HepG2 (cell line): Measurements from ENCODE around the gene KRTCAP2. TPM values are rescaled to one million over a fixed set of nuclear protein-coding genes. Genes with fewer than 3 reads are reported as not detected.

ENCODE experiments used
- ATAC-seq: fragments of 200-7000 bp; cut with Tn5 transposase; 3 replicates; pipeline ENCODE4 v1.9.1; 2020; ENCODE audit warnings: mild to moderate bottlenecking, moderate library complexity
- BruUV-seq: library from RNA; stranded (reverse); fragments of 400-500 nt; replicated peaks from 2 replicates; lab custom pipeline; 2021; lab: Mats Ljungman, UMichigan
- CTCF ChIA-PET: fragments of 300-600 bp; formaldehyde crosslinking; extraction: SDS; loops from one replicate; lab custom pipeline; 2021; ENCODE audit warnings: low total read pairs, inconsistent platforms, low intra/inter-chr PET ratio; lab: Yijun Ruan, JAX
- POLR2A ChIA-PET: fragments of 350-600 bp; sonication (Branson Sonifier 250); formaldehyde crosslinking; loops from one replicate; lab custom pipeline; 2020; ENCODE audit warnings: antibody characterized with exemption, inconsistent platforms; lab: Yijun Ruan, JAX
- DNase-seq: peaks from one replicate; pipeline ENCODE4 v3.0.0-alpha.2; 2015; ENCODE audit warnings: low spot score
- FAIRE-seq: peaks from 3 replicates; lab custom pipeline; 2011; peaks lifted over from hg19 to GRCh38; lab: Jason Lieb, UNC
- H2AFZ ChIP-seq: one replicate; pipeline ENCODE4 v1.6.1; 2011; ENCODE audit warnings: low read length, inconsistent platforms
- H3K27ac ChIP-seq: fragments of 300-600 bp; 3 replicates; pipeline ENCODE4 v1.8.0; 2011; ENCODE audit warnings: mixed run types, mild to moderate bottlenecking, mixed read lengths, low read length, inconsistent platforms; ENCODE audit not compliant: insufficient read depth; ENCODE audit errors: extremely low read length
- H3K27me3 ChIP-seq, 2 experiments: fragments of 200-600 bp in 1 of 2; 2 replicates in 1 of 2; 3 replicates in 1 of 2; pipeline versions ENCODE4 v1.6.0 to v1.8.0; 2011; ENCODE audit warnings: low read length in 2 of 2, mild to moderate bottlenecking in 2 of 2, moderate library complexity in 2 of 2, inconsistent platforms in 1 of 2; ENCODE audit not compliant: insufficient read depth in 2 of 2, control insufficient read depth in 1 of 2
- H3K36me3 ChIP-seq, 2 experiments: fragments of 200-600 bp in 1 of 2; replicated peaks in 1 of 2; 2 replicates in 1 of 2; 3 replicates in 1 of 2; pipeline versions ENCODE4 v1.5.1 to v1.8.0; 2011; ENCODE audit warnings: low read length in 2 of 2, inconsistent platforms in 1 of 2; ENCODE audit not compliant: insufficient read depth in 2 of 2, control insufficient read depth in 1 of 2
- H3K4me1 ChIP-seq: 2 replicates; pipeline ENCODE4 v1.5.1; 2012; ENCODE audit warnings: low read length, inconsistent platforms; ENCODE audit not compliant: insufficient read depth
- H3K4me2 ChIP-seq: 2 replicates; pipeline ENCODE4 v1.6.0; 2011; ENCODE audit warnings: low read depth, low read length, inconsistent platforms
- H3K4me3 ChIP-seq, 3 experiments: fragments of 200-600 bp in 1 of 3; sonication (generic), shearing (Covaris generic) in 1 of 3; replicated peaks in 1 of 3; 2 replicates each; pipeline ENCODE4 v1.5.1; 2011 to 2016; ENCODE audit warnings: low read length in 3 of 3, inconsistent platforms in 2 of 3, low read depth in 2 of 3, mild to moderate bottlenecking in 2 of 3, control low read depth in 1 of 3, mixed read lengths in 1 of 3; ENCODE audit not compliant: insufficient read depth in 1 of 3
- H3K79me2 ChIP-seq: one replicate; pipeline ENCODE4 v1.6.1; 2011; ENCODE audit warnings: low read length, inconsistent platforms; ENCODE audit not compliant: insufficient read depth
- H3K9ac ChIP-seq: 2 replicates; pipeline ENCODE4 v1.6.0; 2011; ENCODE audit warnings: mild to moderate bottlenecking, low read depth, low read length, inconsistent platforms; ENCODE audit not compliant: insufficient read depth
- H3K9me3 ChIP-seq: 2 replicates; pipeline ENCODE4 v1.5.1; 2012; ENCODE audit warnings: mild to moderate bottlenecking, low read length
- H4K20me1 ChIP-seq: 2 replicates; pipeline ENCODE4 v1.6.0; 2011; ENCODE audit warnings: inconsistent platforms, mild to moderate bottlenecking, low read length, moderate library complexity; ENCODE audit not compliant: insufficient read depth
- SIX1 ChIP-seq: sonication (generic); formaldehyde crosslinking; IDR thresholded peaks from 2 replicates; pipeline ENCODE4 v1.4.0; 2020; ENCODE audit warnings: missing genetic modification reagents, borderline replicate concordance
- ZNF121 ChIP-seq: sonication (generic); formaldehyde crosslinking; IDR thresholded peaks from 2 replicates; pipeline ENCODE4 v1.5.0; 2020; ENCODE audit warnings: mild to moderate bottlenecking, missing genetic modification reagents
- ZNF20 ChIP-seq: sonication (generic); formaldehyde crosslinking; IDR thresholded peaks from 2 replicates; pipeline ENCODE4 v1.4.0; 2020; ENCODE audit warnings: mild to moderate bottlenecking, moderate library complexity, missing genetic modification reagents
- ZNF674 ChIP-seq: sonication (generic); formaldehyde crosslinking; IDR thresholded peaks from 2 replicates; pipeline ENCODE4 v1.5.0; 2020; ENCODE audit warnings: low read depth, mild to moderate bottlenecking, missing genetic modification reagents
- WGBS: methylation state at CpG from one replicate; pipeline ENCODE4 v1.1.6; 2017; ENCODE audit warnings: low lambda C conversion rate; 5-methylcytosine and 5-hydroxymethylcytosine counted together
- in situ Hi-C: cut with HindIII; loops from 2 replicates; pipeline ENCODE4 v1.10.0; 2017; ENCODE audit warnings: low pct_unique_long_range_greater_than_20kb; ENCODE audit not compliant: extremely low pct_ligation_motif_present
- intact Hi-C: fragments of 100-400 bp; cut with micrococcal nuclease; formaldehyde crosslinking; loops from one replicate; pipeline ENCODE4 v1.10.0; 2022; ENCODE audit not compliant: unreplicated experiment
- polyA plus RNA-seq, 8 experiments: library from polyadenylated mRNA; depleted of rRNA in 3 of 8; stranded (reverse) in 7 of 8; unstranded in 1 of 8; fragments of >200 nt; fragmentation: Illumina TruSeq in 4 of 8; extraction: Trizol in 4 of 8; gene quantifications; 2 replicates each; pipeline versions ENCODE4 v1.2.1 to v1.2.3, GENCODE V29; 2011 to 2016; ENCODE audit warnings: low read depth in 4 of 8, missing spikeins in 1 of 8, mixed read lengths in 1 of 8; ENCODE audit not compliant: insufficient read depth in 1 of 8
- total RNA-seq, 5 experiments: library from RNA; depleted of rRNA; stranded (reverse); fragments of >200 nt; fragmentation: Illumina TruSeq; extraction: Trizol; gene quantifications; 2 replicates each; pipeline ENCODE4 v1.2.3, GENCODE V29; 2016; ENCODE audit warnings: low read depth in 1 of 5
- TF ChIP-seq, protein P1 (sequence below): sonication (generic); formaldehyde crosslinking; IDR thresholded peaks from 2 replicates; pipeline ENCODE4 v1.8.1; 2023; ENCODE audit warnings: missing genetic modification reagents, inconsistent platforms, borderline replicate concordance
- TF ChIP-seq, protein P2 (sequence below): sonication (generic); formaldehyde crosslinking; IDR thresholded peaks from 2 replicates; pipeline ENCODE4 v1.5.0; 2020; ENCODE audit warnings: mild to moderate bottlenecking, missing genetic modification reagents

KRTCAP2 gene
- total and polyA plus RNA-seq, 2 of the 13 experiments (the other 11 are each of a cell fraction or from before 2014, with no cell fraction given), result 77.3 to 79.4 TPM

DNA sequence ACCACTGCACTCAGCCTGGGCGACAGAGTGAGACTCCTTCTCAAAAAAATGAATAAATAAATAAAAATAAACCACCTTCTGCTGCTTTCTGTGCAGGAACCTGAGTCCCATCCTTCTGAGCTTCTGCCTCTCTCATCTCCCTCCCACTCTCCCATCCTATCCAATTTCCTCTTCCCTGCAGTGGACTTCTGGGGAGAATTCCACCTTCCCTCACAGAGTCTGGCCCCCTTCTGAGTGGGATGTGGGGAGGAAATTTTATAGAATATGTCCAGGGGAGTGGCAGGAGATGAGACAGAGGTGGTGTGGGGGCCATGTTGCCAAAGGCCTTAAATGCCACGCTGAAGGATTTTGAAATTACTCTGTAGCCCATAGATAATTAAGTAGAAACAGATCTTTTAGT, 50.8 kb downstream of the KRTCAP2 start:
- BruUV-seq, result no TSS peak
- TF ChIP-seq, protein P1, sequence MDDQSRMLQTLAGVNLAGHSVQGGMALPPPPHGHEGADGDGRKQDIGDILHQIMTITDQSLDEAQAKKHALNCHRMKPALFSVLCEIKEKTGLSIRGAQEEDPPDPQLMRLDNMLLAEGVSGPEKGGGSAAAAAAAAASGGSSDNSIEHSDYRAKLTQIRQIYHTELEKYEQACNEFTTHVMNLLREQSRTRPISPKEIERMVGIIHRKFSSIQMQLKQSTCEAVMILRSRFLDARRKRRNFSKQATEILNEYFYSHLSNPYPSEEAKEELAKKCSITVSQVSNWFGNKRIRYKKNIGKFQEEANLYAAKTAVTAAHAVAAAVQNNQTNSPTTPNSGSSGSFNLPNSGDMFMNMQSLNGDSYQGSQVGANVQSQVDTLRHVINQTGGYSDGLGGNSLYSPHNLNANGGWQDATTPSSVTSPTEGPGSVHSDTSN, result no peak
- no peak for TF ChIP-seq ZNF674 (CRISPR knock-in tag)
- no peak for TF ChIP-seq ZNF121
- TF ChIP-seq ZNF20 (CRISPR knock-in tag), result no peak
- TF ChIP-seq SIX1 (CRISPR knock-in tag), result no peak
- TF ChIP-seq, protein P2, sequence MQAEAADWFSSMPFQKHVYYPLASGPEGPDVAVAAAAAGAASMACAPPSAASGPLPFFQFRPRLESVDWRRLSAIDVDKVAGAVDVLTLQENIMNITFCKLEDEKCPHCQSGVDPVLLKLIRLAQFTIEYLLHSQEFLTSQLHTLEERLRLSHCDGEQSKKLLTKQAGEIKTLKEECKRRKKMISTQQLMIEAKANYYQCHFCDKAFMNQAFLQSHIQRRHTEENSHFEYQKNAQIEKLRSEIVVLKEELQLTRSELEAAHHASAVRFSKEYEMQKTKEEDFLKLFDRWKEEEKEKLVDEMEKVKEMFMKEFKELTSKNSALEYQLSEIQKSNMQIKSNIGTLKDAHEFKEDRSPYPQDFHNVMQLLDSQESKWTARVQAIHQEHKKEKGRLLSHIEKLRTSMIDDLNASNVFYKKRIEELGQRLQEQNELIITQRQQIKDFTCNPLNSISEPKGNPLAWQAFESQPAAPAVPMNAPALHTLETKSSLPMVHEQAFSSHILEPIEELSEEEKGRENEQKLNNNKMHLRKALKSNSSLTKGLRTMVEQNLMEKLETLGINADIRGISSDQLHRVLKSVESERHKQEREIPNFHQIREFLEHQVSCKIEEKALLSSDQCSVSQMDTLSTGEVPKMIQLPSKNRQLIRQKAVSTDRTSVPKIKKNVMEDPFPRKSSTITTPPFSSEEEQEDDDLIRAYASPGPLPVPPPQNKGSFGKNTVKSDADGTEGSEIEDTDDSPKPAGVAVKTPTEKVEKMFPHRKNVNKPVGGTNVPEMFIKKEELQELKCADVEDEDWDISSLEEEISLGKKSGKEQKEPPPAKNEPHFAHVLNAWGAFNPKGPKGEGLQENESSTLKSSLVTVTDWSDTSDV (CRISPR knock-in tag), result no peak
- WGBS, result 100% methylated on average over 2 of the region's 2 CpGs
- POLR2A ChIA-PET, result interaction anchor here (5.9 kb wide), 1 partner anchor 15 kb away, joined by 144 read pairs; the partner anchor contains the start of genes DPM3 and SLC50A1
- FAIRE-seq (no peak), DNase-seq (no peak), ATAC-seq (no peak)
- no peak overlapping the region for H2AFZ ChIP-seq
- in situ Hi-C loops (no loop called here), intact Hi-C loops (no loop called here)
- H3K27me3 ChIP-seq, result no peaks in the 10 kb centered on the region; a peak in 1 of 5 replicates
- H3K9ac ChIP-seq, result no peak overlapping the region
- peaks cover 36% of the 10 kb centered on the region for H3K4me1 ChIP-seq
- H4K20me1 ChIP-seq, result no peaks in the 10 kb centered on the region
- no peak overlapping the region for H3K4me2 ChIP-seq
- CTCF ChIA-PET, result no interaction called here
- H3K79me2 ChIP-seq, result peaks cover 9% of the 10 kb centered on the region
- no peak overlapping the region for H3K4me3 ChIP-seq
- no peaks in the 10 kb centered on the region for H3K36me3 ChIP-seq
- no peaks in the 10 kb centered on the region for H3K9me3 ChIP-seq
- H3K27ac ChIP-seq, result no peak overlapping the region
